Activated CD8-positive, alpha-beta memory T cell treated with anti-CD3 and anti-CD28 coated beads for 48 hours (primary cell): ENCODE measurements around the gene SHC3.
"Not testable (repeated sequence)": the region's sequence is repeated elsewhere in the genome, so short reads cannot be mapped to it uniquely, and the experiment has no call there.

Experiments used
- DNase-seq, 3 experiments: peaks; one replicate each; pipeline ENCODE4 v3.0.0-alpha.2; 2020; ENCODE audit warnings: low read depth in 2 of 3, low spot score in 2 of 3

Gene SHC3

GRCh38 chr9:89177944-89178829 is at the start of gene SHC3:
Gene SHC3, minus strand, starts transcription at chr9:89178818. Its CDS starts 358 bp downstream, at chr9:89178460.
- DNase-seq, result no peak

GRCh38 chr9:89225991-89226471 is 47.4 kb upstream of the SHC3 start:
- DNase-seq, result no peak

- no peak for DNase-seq
These were observed 47.0 kb upstream of the SHC3 start for GRCh38 chr9:89225587-89225986.

- no peak for DNase-seq
These were observed 46.4 kb upstream of the SHC3 start for GRCh38 chr9:89225036-89225435.

GRCh38 chr9:89224633-89225032 is 46.0 kb upstream of the SHC3 start:
- no peak for DNase-seq

GRCh38 chr9:89223396-89223977 is 44.9 kb upstream of the SHC3 start:
- DNase-seq, result no peak

- DNase-seq, result no peak
These were observed 41.0 kb upstream of the SHC3 start for GRCh38 chr9:89219637-89220036.

- no peak for DNase-seq
These were observed 39.7 kb upstream of the SHC3 start for GRCh38 chr9:89218040-89218928.

- DNase-seq, result no peak
These were observed 36.7 kb upstream of the SHC3 start for GRCh38 chr9:89215342-89215741.

- no peak for DNase-seq
These were observed 34.8 kb upstream of the SHC3 start for GRCh38 chr9:89213396-89213880.

GRCh38 chr9:89212171-89212570 is 33.6 kb upstream of the SHC3 start:
- no peak for DNase-seq

- not testable (repeated sequence) for DNase-seq
These were observed 30.7 kb upstream of the SHC3 start for GRCh38 chr9:89209311-89209710.

- DNase-seq, result no peak
These were observed 28.4 kb upstream of the SHC3 start for GRCh38 chr9:89207026-89207425.

- DNase-seq, result no peak
These were observed 26.2 kb upstream of the SHC3 start for GRCh38 chr9:89204801-89205200.

- no peak for DNase-seq
These were observed 16.6 kb upstream of the SHC3 start for GRCh38 chr9:89195131-89195797.

GRCh38 chr9:89194421-89195130 is 16.0 kb upstream of the SHC3 start:
- DNase-seq, result no peak

GRCh38 chr9:89191004-89191403 is 12.4 kb upstream of the SHC3 start:
- DNase-seq, result no peak

- no peak for DNase-seq
These were observed 10.6 kb upstream of the SHC3 start for GRCh38 chr9:89189215-89189614.

GRCh38 chr9:89187950-89188349 is 9.3 kb upstream of the SHC3 start:
- DNase-seq, result no peak

- no peak for DNase-seq
These were observed 8.9 kb upstream of the SHC3 start for GRCh38 chr9:89187541-89187940.
